ENCODE measurements around the gene ZNF609. TPM values are rescaled to one million over a fixed set of nuclear protein-coding genes. Genes with fewer than 3 reads are reported as not detected.

Gene ZNF609
- total RNA-seq, 1 experiment from 2014 or later: 35.0 TPM

GRCh38 chr15:64548235-64548634 is 87.9 kb downstream of the ZNF609 start:
- Histone ChIP-seq H3K36me3 (ENCODE audit: insufficient read depth, low read length, poor library complexity, severe bottlenecking) (no peaks in the 10 kb centered on the region), H3K4me1 (ENCODE audit: insufficient read depth, low read length, poor library complexity, severe bottlenecking) (peaks cover 4% of the 10 kb centered on the region), H3K27ac (ENCODE audit: low read depth, low read length, poor library complexity, severe bottlenecking) (no peak overlapping the region), H3K9me3 (ENCODE audit: low read depth, low read length, poor library complexity, severe bottlenecking) (no peaks in the 10 kb centered on the region), H3K27me3 (replicated peaks; ENCODE audit: insufficient read depth, low read depth, low read length, poor library complexity) (no peaks in the 10 kb centered on the region), H3K4me3 (ENCODE audit: low read depth, low read length, poor library complexity, severe bottlenecking) (no peak overlapping the region)
- intact Hi-C loops (cut with micrococcal nuclease; ENCODE audit: unreplicated experiment): no loop called here
- ChIA-PET POLR2A (ENCODE audit: low non-redundant PET) (no interaction called here), CTCF (no interaction called here)
- TF ChIP-seq EZH2 (IDR thresholded peaks at IDR 0.05; ENCODE audit: borderline replicate concordance, low read depth, low read length, poor library complexity, severe bottlenecking): no peak
- TF ChIP-seq CTCF (conservative IDR thresholded peaks at IDR 0.05; ENCODE audit: low read depth, low read length): no peak
- no peak for DNase-seq (ENCODE audit: low spot score)
- no TSS peak for BruUV-seq (replicated peaks)

- POLR2A ChIA-PET (ENCODE audit: low non-redundant PET): interaction anchor here (0.5 kb wide), 1 partner anchor 13 kb away, joined by 8 read pairs; no protein-coding TSS in a partner anchor
- Histone ChIP-seq H3K9me3 (ENCODE audit: low read depth, low read length, poor library complexity, severe bottlenecking) (no peaks in the 10 kb centered on the region), H3K27me3 (replicated peaks; ENCODE audit: insufficient read depth, low read depth, low read length, poor library complexity) (no peaks in the 10 kb centered on the region), H3K36me3 (ENCODE audit: insufficient read depth, low read length, poor library complexity, severe bottlenecking) (no peaks in the 10 kb centered on the region), H3K4me3 (ENCODE audit: low read depth, low read length, poor library complexity, severe bottlenecking) (no peak overlapping the region), H3K4me1 (ENCODE audit: insufficient read depth, low read length, poor library complexity, severe bottlenecking) (peaks cover 4% of the 10 kb centered on the region), H3K27ac (ENCODE audit: low read depth, low read length, poor library complexity, severe bottlenecking) (no peak overlapping the region)
- intact Hi-C loops (cut with micrococcal nuclease; ENCODE audit: unreplicated experiment): no loop called here
- TF ChIP-seq CTCF (conservative IDR thresholded peaks at IDR 0.05; ENCODE audit: low read depth, low read length) (no peak), EZH2 (IDR thresholded peaks at IDR 0.05; ENCODE audit: borderline replicate concordance, low read depth, low read length, poor library complexity, severe bottlenecking) (no peak)
- DNase-seq (ENCODE audit: low spot score): no peak
- CTCF ChIA-PET: no interaction called here
- no TSS peak for BruUV-seq (replicated peaks)
Measured at GRCh38 chr15:64549860-64550259, 89.5 kb downstream of the ZNF609 start.

GRCh38 chr15:64552281-64552948 is 92.0 kb downstream of the ZNF609 start:
- DNase-seq (ENCODE audit: low spot score): no peak
- H3K9me3 ChIP-seq (ENCODE audit: low read depth, low read length, poor library complexity, severe bottlenecking): no peaks in the 10 kb centered on the region
- no peak overlapping the region for H3K4me3 ChIP-seq (ENCODE audit: low read depth, low read length, poor library complexity, severe bottlenecking)
- TF ChIP-seq CTCF (conservative IDR thresholded peaks at IDR 0.05; ENCODE audit: low read depth, low read length) (no peak), EZH2 (IDR thresholded peaks at IDR 0.05; ENCODE audit: borderline replicate concordance, low read depth, low read length, poor library complexity, severe bottlenecking) (no peak)
- ChIA-PET POLR2A (ENCODE audit: low non-redundant PET) (interaction anchor here (0.6 kb wide), 1 partner anchor 22 kb away, joined by 4 read pairs; no protein-coding TSS in a partner anchor), CTCF (no interaction called here)
- H3K36me3 ChIP-seq (ENCODE audit: insufficient read depth, low read length, poor library complexity, severe bottlenecking): no peaks in the 10 kb centered on the region
- no TSS peak for BruUV-seq (replicated peaks)
- H3K27ac ChIP-seq (ENCODE audit: low read depth, low read length, poor library complexity, severe bottlenecking): no peak overlapping the region
- H3K27me3 ChIP-seq (replicated peaks; ENCODE audit: insufficient read depth, low read depth, low read length, poor library complexity): no peaks in the 10 kb centered on the region
- H3K4me1 ChIP-seq (ENCODE audit: insufficient read depth, low read length, poor library complexity, severe bottlenecking): peaks cover 4% of the 10 kb centered on the region
- intact Hi-C loops (cut with micrococcal nuclease; ENCODE audit: unreplicated experiment): no loop called here

All from A673 (cell line).